Measurements from ENCODE around the gene PARD6G. TPM values are rescaled to one million over a fixed set of nuclear protein-coding genes. Genes with fewer than 3 reads are reported as not detected.

PARD6G gene
- total and polyA plus RNA-seq, 2 experiments from 2014 or later, result 8.0 to 8.7 TPM

GRCh38 chr18:80184243-80184772 lies 63.0 kb downstream of the PARD6G start:
- Histone ChIP-seq H3K4me1 (ENCODE audit: low read depth) (no peaks in the 10 kb centered on the region), H3K9me3 (ENCODE audit: low read depth) (no peaks in the 10 kb centered on the region), H3K27ac (no peak overlapping the region), H3K4me3 (no peak overlapping the region), H3K27me3 (no peaks in the 10 kb centered on the region), H3K36me3 (no peaks in the 10 kb centered on the region)
- DNase-seq (ENCODE audit: low read depth in 1 of 2, low spot score in 1 of 2), result no peak
- TF ChIP-seq, protein P1, sequence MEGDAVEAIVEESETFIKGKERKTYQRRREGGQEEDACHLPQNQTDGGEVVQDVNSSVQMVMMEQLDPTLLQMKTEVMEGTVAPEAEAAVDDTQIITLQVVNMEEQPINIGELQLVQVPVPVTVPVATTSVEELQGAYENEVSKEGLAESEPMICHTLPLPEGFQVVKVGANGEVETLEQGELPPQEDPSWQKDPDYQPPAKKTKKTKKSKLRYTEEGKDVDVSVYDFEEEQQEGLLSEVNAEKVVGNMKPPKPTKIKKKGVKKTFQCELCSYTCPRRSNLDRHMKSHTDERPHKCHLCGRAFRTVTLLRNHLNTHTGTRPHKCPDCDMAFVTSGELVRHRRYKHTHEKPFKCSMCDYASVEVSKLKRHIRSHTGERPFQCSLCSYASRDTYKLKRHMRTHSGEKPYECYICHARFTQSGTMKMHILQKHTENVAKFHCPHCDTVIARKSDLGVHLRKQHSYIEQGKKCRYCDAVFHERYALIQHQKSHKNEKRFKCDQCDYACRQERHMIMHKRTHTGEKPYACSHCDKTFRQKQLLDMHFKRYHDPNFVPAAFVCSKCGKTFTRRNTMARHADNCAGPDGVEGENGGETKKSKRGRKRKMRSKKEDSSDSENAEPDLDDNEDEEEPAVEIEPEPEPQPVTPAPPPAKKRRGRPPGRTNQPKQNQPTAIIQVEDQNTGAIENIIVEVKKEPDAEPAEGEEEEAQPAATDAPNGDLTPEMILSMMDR (IDR thresholded peaks at IDR 0.05; ENCODE audit: low read depth, low read length), result no peak

- Histone ChIP-seq H3K4me1 (ENCODE audit: low read depth) (no peaks in the 10 kb centered on the region), H3K27ac (no peak overlapping the region), H3K36me3 (no peaks in the 10 kb centered on the region), H3K27me3 (no peaks in the 10 kb centered on the region), H3K4me3 (no peak overlapping the region), H3K9me3 (ENCODE audit: low read depth) (no peaks in the 10 kb centered on the region)
- no peak for DNase-seq (ENCODE audit: low read depth in 1 of 2, low spot score in 1 of 2)
- TF ChIP-seq, protein P1 (IDR thresholded peaks at IDR 0.05; ENCODE audit: low read depth, low read length), result no peak
Observed at GRCh38 chr18:80183273-80184050, 63.9 kb downstream of the PARD6G start.

DNA sequence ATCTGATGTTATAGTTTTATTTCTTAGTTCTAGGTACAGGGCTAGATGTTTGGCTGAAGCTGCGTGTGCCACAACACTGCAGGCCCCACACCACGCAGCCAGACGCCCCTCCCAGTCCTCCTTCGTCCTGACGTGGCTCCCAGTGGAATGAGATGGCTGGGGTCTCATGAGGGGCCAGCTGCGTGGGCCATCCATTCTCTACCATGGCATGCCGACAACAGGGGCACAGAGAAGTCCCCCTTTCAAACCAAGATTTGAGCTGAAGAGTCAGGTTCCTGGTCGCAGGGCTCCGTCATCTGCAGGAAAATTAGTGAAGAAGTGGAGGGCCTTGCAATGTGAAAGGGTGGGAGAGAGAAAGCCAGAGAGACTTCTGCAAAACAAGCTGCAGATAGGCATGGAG lies 64.5 kb downstream of the PARD6G start:
- Histone ChIP-seq H3K4me1 (ENCODE audit: low read depth) (no peaks in the 10 kb centered on the region), H3K4me3 (no peak overlapping the region), H3K27ac (no peak overlapping the region), H3K9me3 (ENCODE audit: low read depth) (no peaks in the 10 kb centered on the region), H3K27me3 (no peaks in the 10 kb centered on the region), H3K36me3 (no peaks in the 10 kb centered on the region)
- no peak for DNase-seq (ENCODE audit: low read depth in 1 of 2, low spot score in 1 of 2)
- TF ChIP-seq, protein P1 (IDR thresholded peaks at IDR 0.05; ENCODE audit: low read depth, low read length), result no peak

DNA sequence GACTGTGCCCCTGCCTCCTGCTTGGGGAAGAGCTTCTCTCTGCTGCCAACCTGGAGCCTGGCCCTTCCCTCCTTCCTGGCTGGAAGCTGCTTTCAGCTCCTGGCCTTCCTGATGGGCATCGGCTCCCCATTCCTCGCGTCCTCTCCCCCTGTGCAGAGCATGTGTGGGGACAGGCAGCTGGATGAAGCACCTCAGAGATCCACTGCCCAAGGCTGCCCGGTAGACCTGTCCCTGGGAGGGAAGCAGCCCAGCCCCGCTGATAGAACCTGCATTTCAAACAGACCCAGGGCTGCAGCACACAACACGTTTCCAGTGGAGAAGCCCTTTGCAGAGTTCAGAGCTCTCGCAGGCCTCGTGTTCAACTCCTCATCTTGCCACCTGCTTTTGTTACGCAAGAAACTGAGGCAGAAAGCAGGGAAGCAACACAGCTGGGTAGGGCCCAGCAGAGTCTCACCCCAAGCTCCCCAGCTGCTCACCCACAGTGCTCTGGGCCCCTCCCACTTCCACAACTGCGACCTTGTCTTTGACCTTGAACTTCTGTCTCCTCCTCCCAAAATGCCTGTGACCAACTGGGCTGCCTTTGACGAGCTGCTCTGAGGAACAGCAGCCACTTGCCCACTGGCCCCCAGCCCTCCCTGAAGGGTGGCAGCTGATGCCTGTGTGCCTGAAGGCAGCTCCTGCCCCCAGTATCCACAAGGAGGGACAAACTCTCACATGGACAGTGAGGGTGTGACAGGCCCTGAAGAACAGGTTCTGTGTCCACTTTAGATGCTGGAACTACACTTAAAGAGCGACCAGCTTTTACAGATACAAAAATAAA lies 65.5 kb downstream of the PARD6G start:
- no peaks in the 10 kb centered on the region for H3K9me3 ChIP-seq (ENCODE audit: low read depth)
- H3K4me1 ChIP-seq (ENCODE audit: low read depth), result no peaks in the 10 kb centered on the region
- H3K27me3 ChIP-seq, result no peaks in the 10 kb centered on the region
- H3K4me3 ChIP-seq, result no peak overlapping the region
- H3K36me3 ChIP-seq, result no peaks in the 10 kb centered on the region
- no peak for DNase-seq (ENCODE audit: low read depth in 1 of 2, low spot score in 1 of 2)
- H3K27ac ChIP-seq, result no peak overlapping the region
- TF ChIP-seq, protein P1 (IDR thresholded peaks at IDR 0.05; ENCODE audit: low read depth, low read length), result no peak

- Histone ChIP-seq H3K36me3 (no peaks in the 10 kb centered on the region), H3K4me3 (no peak overlapping the region), H3K9me3 (ENCODE audit: low read depth) (no peaks in the 10 kb centered on the region), H3K27ac (no peak overlapping the region), H3K4me1 (ENCODE audit: low read depth) (no peaks in the 10 kb centered on the region), H3K27me3 (no peaks in the 10 kb centered on the region)
- no peak for DNase-seq (ENCODE audit: low read depth in 1 of 2, low spot score in 1 of 2)
- TF ChIP-seq, protein P1 (IDR thresholded peaks at IDR 0.05; ENCODE audit: low read depth, low read length), result no peak
Observed at GRCh38 chr18:80180778-80181564, 66.3 kb downstream of the PARD6G start.

Measured in cardiac muscle cell (in vitro differentiated cells and primary cell).